Ovary (tissue), 9 donors: Measurements from ENCODE around the gene MIER2. TPM values are rescaled to one million over a fixed set of nuclear protein-coding genes. Genes with fewer than 3 reads are reported as not detected.

Source experiments
- DNase-seq, 5 donors: peaks; one replicate each; pipeline ENCODE4 v3.0.0-alpha.2; 2019 to 2020
- H3K27ac ChIP-seq, 2 donors: fragments of 200-600 bp; one replicate each; pipeline versions ENCODE4 v1.5.1 to v1.8.0; 2019 to 2022
- H3K27me3 ChIP-seq: fragments of 200-600 bp; one replicate; pipeline ENCODE4 v1.8.0; 2022
- H3K36me3 ChIP-seq: fragments of 200-600 bp; sonication (generic); one replicate; pipeline ENCODE4 v1.5.1; 2019
- H3K4me1 ChIP-seq: one replicate; pipeline ENCODE4 v1.8.1; 2013; ENCODE audit warnings: mild to moderate bottlenecking, moderate library complexity; ENCODE audit not compliant: insufficient read depth
- H3K4me3 ChIP-seq: fragments of 200-600 bp; sonication (generic); one replicate; pipeline ENCODE4 v1.5.1; 2017
- H3K9me3 ChIP-seq, 2 donors: fragments of 200-600 bp in 1 of 2; sonication (generic) in 1 of 2; one replicate each; pipeline versions ENCODE4 v1.5.1 to v1.8.1; 2013 to 2019; ENCODE audit warnings: mild to moderate bottlenecking in 1 of 2, moderate library complexity in 1 of 2
- CTCF ChIP-seq, 3 donors: fragments of 450-650 bp in 2 of 3; fragments of 200-600 bp in 1 of 3; IDR thresholded peaks; one replicate each; pipeline versions ENCODE4 v1.5.1 to v1.8.0; 2016 to 2022; ENCODE audit warnings: antibody characterized with exemption in 3 of 3, mild to moderate bottlenecking in 1 of 3
- EP300 ChIP-seq: sonication (generic); formaldehyde crosslinking; IDR thresholded peaks from one replicate; pipeline ENCODE4 v1.6.1; 2017; ENCODE audit warnings: antibody characterized with exemption
- POLR2A ChIP-seq: fragments of 450-650 bp; IDR thresholded peaks from one replicate; pipeline ENCODE4 v1.6.1; 2017; ENCODE audit warnings: antibody characterized with exemption, mild to moderate bottlenecking, moderate library complexity
- WGBS, 3 donors: extraction: QIAGEN DNeasy Blood & Tissue Kit in 1 of 3; methylation state at CpG; one replicate each; pipeline versions ENCODE4 v1.1.5 to v1.1.7; 2013 to 2017; 5-methylcytosine and 5-hydroxymethylcytosine counted together
- intact Hi-C, 4 donors: fragments of 100-400 bp; cut with DNase I; formaldehyde crosslinking; loops; one replicate each; pipeline versions ENCODE4 v1.11.0 to v1.15.1; 2022 to 2023
- polyA plus RNA-seq, 2 donors: library from polyadenylated mRNA; stranded (reverse); fragments of 200-250 nt in 1 of 2; fragments of 350-450 nt in 1 of 2; fragmentation: Illumina TruSeq in 1 of 2; extraction: RNeasy Lipid Tissue Mini Kit (QIAGEN cat#74804) in 1 of 2; gene quantifications; one replicate each; pipeline ENCODE4 v1.2.3, GENCODE V29; 2013 to 2014
- total RNA-seq, 7 donors: library from RNA; depleted of rRNA in 2 of 7; stranded (reverse); fragments of >200 nt in 2 of 7; fragmentation: NEBNext Ultra II Directional in 3 of 7; extraction: Animal tissue kit (Norgen Biotek cat#: 25700) in 3 of 7; gene quantifications; one replicate each; pipeline versions ENCODE4 v1.1.0 to v1.2.4, GENCODE V29; 2016 to 2023
- donor health status: DM: no; HTN: no; CAD: no; lungs with moderate emphysema.
- donor health status: DM: no; HTN: no; CAD: no.
- donor health status: Bipolar disorder and iron deficiency.
- donor health status: DM: yes; HTN: yes; CAD: no.
- donor health status: DM: no; HTN: no; CAD: no.
- donor health status: DM: yes; HTN: yes; CAD: no.

MIER2 gene
- total and polyA plus RNA-seq, 9 donors = 9.8 to 29.6 (median 21.7) TPM

- intact Hi-C loops = no loop called here
- no peaks in the 10 kb centered on the region for H3K9me3 ChIP-seq
- H3K27ac ChIP-seq = no peak overlapping the region
- no peaks in the 10 kb centered on the region for H3K36me3 ChIP-seq
- peaks cover 27% of the 10 kb centered on the region for H3K4me1 ChIP-seq
- TF ChIP-seq EP300 = no peak
- TF ChIP-seq POLR2A = no peak
- TF ChIP-seq CTCF (IDR thresholded peaks at IDR 0.05) = no peak
- no peaks in the 10 kb centered on the region for H3K27me3 ChIP-seq
- no peak overlapping the region for H3K4me3 ChIP-seq
- WGBS, 3 donors = 62 to 68% (median 63%) methylated on average over 23 of the region's 23 CpGs
- no peak for DNase-seq
Measured at GRCh38 chr19:345320-345879, 804 bp upstream of the MIER2 start.

GRCh38 chr19:343941-344624, 513 bp downstream of the MIER2 start:
- TF ChIP-seq CTCF (IDR thresholded peaks at IDR 0.05) (no peak), POLR2A (no peak), EP300 (no peak)
- H3K4me1 ChIP-seq = peaks cover 27% of the 10 kb centered on the region
- intact Hi-C loops = no loop called here
- H3K27me3 ChIP-seq = no peaks in the 10 kb centered on the region
- DNase-seq = peak in 3 of 5 donors; percentile 34 to 56 (median 56)
- peak overlapping the region in 1 of 2 donors; percentile 53 for H3K27ac ChIP-seq
- H3K9me3 ChIP-seq = no peaks in the 10 kb centered on the region
- H3K36me3 ChIP-seq = no peaks in the 10 kb centered on the region
- 0 to 1% (median 1%) methylated on average over 30 to 69 of the region's 70 CpGs for WGBS, 3 donors
- H3K4me3 ChIP-seq = peak overlapping the region; percentile 73

- Histone ChIP-seq H3K4me3 (peak overlapping the region; percentile 73), H3K4me1 (peaks cover 27% of the 10 kb centered on the region), H3K36me3 (no peaks in the 10 kb centered on the region), H3K9me3 (no peaks in the 10 kb centered on the region), H3K27me3 (no peaks in the 10 kb centered on the region), H3K27ac (no peak overlapping the region)
- TF ChIP-seq CTCF (IDR thresholded peaks at IDR 0.05) (no peak), EP300 (no peak), POLR2A (no peak)
- no peak for DNase-seq
- intact Hi-C loops = no loop called here
- WGBS, 3 donors = 14 to 30% (median 17%) methylated on average over 19 of the region's 19 CpGs
Measured at GRCh38 chr19:343451-343931, 1.1 kb downstream of the MIER2 start.

- Histone ChIP-seq H3K27ac (no peak overlapping the region), H3K4me1 (peaks cover 27% of the 10 kb centered on the region), H3K4me3 (peak overlapping the region; percentile 73), H3K36me3 (no peaks in the 10 kb centered on the region), H3K9me3 (no peaks in the 10 kb centered on the region), H3K27me3 (no peaks in the 10 kb centered on the region)
- TF ChIP-seq EP300 (no peak), POLR2A (no peak), CTCF (IDR thresholded peaks at IDR 0.05) (no peak)
- 27 to 32% (median 31%) methylated on average over 14 of the region's 14 CpGs for WGBS, 3 donors
- DNase-seq = peak in 3 of 5 donors; percentile 16 to 47 (median 44)
- intact Hi-C loops = no loop called here
Measured at GRCh38 chr19:342801-343421, 1.7 kb downstream of the MIER2 start.
